Neuron (in vitro differentiated cells): ENCODE measurements around the gene KCNN4.

Source experiments
- H2AFZ ChIP-seq: one replicate; pipeline ENCODE4 v1.6.1; 2013; ENCODE audit warnings: low read depth, mild to moderate bottlenecking, inconsistent platforms, low read length, moderate library complexity
- H3K27me3 ChIP-seq: one replicate; pipeline ENCODE4 v1.6.1; 2013; ENCODE audit warnings: low read length; ENCODE audit not compliant: insufficient read depth
- H3K36me3 ChIP-seq: one replicate; pipeline ENCODE4 v1.6.1; 2013; ENCODE audit warnings: low read length; ENCODE audit not compliant: insufficient read depth
- H3K4me1 ChIP-seq: one replicate; pipeline ENCODE4 v1.6.1; 2013; ENCODE audit warnings: low read length; ENCODE audit not compliant: insufficient read depth
- H3K4me3 ChIP-seq: 2 replicates; pipeline ENCODE4 v1.5.1; 2013; ENCODE audit warnings: mild to moderate bottlenecking, low read length, moderate library complexity
- H3K9me3 ChIP-seq: one replicate; pipeline ENCODE4 v1.6.1; 2013; ENCODE audit warnings: low read length

Gene KCNN4

DNA sequence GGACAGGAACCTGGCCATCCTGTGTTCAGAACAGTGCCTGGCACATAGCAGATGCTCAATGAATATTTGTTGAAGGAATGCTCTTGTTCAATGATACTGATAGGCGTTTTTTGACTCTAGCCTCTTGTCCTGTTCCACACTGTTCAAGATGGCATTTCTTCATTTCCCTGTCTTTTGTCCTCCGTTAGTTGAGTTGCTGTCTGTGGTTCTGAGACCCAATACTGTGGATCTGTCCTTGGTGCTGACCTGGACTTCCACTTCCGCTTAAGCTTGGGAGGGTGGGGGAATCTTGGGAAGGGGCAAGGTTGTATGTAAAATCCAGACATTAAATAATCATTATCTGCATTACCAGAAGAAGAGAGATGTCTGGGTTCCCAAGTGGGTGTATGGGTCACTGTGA is 8.3 kb upstream of the KCNN4 start:
- peaks cover 3% of the 10 kb centered on the region for H3K4me1 ChIP-seq
- peaks cover 2% of the 10 kb centered on the region for H3K27me3 ChIP-seq
- no peaks in the 10 kb centered on the region for H3K9me3 ChIP-seq
- no peak overlapping the region for H3K4me3 ChIP-seq
- no peaks in the 10 kb centered on the region for H3K36me3 ChIP-seq
- H2AFZ ChIP-seq: no peak overlapping the region

DNA sequence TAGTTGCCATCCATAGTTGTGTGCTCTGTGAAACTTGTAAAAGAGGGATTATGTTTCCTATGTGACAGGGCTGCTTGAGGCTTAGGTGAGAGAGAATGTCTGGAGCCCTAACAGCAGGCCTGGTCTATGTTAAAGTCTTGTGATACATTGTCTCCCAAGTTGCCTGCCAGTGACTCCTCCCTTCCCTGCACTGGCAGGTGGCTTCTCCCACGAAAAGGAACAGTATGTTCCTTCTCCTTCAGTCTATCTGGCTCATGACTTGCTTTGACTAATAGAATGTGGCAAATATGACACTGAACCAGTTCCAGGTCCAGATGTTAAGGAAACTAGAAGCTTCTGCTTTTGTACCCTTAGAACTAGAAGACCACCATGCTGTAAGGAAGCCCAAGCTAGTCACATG is 5.9 kb upstream of the KCNN4 start:
- Histone ChIP-seq H3K9me3 (no peaks in the 10 kb centered on the region), H3K36me3 (no peaks in the 10 kb centered on the region), H3K4me3 (no peak overlapping the region), H2AFZ (no peak overlapping the region), H3K27me3 (no peaks in the 10 kb centered on the region), H3K4me1 (peaks cover 3% of the 10 kb centered on the region)

DNA sequence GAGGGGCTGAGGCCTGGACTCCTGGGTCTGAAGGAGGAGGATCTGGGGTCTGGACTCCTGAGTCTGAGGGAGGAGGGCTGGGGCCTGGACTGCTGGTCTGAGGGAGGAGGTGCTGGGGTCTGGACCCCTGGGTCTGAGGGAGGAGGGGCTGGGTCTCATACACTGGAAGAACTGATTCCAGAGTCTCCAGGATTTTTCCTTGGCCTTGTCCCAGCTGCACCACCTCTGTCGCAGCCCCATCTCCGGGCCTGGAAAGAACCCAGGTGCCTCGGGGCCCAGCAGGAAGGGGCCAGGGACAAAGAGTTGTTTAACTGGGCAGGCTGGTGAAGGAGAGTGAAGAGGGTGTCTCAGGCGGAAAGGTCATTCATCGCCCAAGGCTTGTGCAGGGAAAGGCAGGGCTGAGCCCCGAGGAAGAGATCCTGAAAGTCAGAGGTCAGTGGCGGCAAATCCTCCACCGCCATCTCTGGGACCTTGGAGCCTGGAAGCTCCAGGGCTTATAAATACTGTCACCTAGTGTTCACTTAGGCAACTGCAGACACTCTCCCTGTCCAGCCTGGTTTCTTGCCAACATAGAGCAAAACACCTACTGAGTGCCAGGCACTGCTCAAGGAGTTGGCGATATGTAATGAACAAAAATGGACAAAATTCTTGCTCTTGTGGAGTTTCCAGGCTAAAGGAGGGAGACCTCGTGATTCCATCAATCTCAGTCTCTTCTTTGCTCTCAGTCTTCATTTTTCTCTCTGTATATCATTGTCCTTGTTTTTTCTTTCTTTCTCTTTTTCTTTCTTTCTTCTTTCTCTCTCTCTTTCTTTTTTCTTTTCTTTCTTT is 4.4 kb upstream of the KCNN4 start:
- peaks cover 3% of the 10 kb centered on the region for H3K4me1 ChIP-seq

DNA sequence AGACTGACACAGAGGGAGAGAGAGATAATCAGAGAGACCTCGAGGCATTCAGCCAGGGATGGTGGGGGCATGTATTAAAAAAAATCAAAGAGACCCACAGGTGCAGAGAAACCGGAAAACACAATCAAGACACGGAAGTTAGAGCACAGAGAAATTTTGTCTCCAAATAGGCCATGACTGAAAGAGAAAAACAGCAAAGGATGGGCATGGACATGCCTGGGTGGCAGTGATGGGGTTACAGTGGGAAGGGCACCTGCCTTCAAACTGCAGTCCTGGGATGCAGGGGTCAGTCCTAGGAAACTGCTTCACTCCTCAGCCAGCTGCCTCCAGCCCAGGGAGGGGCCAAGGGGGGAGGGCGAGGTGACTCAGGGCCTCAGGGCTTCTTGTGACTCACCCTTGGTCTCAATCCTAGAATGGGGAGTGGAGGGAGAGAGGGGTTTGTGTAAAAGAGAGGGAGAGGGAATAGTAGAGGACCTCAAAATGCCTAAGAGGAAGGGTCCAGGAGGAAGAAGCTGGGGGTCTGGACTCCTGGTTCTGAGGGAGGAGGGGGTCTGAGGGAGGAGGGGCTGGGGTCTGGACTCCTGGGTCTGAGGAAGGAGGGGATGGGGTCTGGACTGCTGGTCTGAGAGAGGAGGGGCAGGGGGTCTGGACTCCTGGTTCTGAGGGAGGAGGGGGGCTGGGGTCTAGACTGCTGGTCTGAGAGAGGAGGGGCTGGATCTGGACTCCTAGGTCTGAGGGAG is 3.6 kb upstream of the KCNN4 start:
- Histone ChIP-seq H2AFZ (peak overlapping the region; percentile 45), H3K27me3 (no peaks in the 10 kb centered on the region), H3K36me3 (no peaks in the 10 kb centered on the region), H3K9me3 (no peaks in the 10 kb centered on the region), H3K4me3 (no peak overlapping the region), H3K4me1 (peaks cover 3% of the 10 kb centered on the region)

More for the DNA sequence above, 4.4 kb upstream of the KCNN4 start:
- H2AFZ ChIP-seq: peak overlapping the region; percentile 45
- no peaks in the 10 kb centered on the region for H3K27me3 ChIP-seq
- H3K9me3 ChIP-seq: no peaks in the 10 kb centered on the region
- no peaks in the 10 kb centered on the region for H3K36me3 ChIP-seq
- peak overlapping the region; percentile 20 for H3K4me3 ChIP-seq

DNA sequence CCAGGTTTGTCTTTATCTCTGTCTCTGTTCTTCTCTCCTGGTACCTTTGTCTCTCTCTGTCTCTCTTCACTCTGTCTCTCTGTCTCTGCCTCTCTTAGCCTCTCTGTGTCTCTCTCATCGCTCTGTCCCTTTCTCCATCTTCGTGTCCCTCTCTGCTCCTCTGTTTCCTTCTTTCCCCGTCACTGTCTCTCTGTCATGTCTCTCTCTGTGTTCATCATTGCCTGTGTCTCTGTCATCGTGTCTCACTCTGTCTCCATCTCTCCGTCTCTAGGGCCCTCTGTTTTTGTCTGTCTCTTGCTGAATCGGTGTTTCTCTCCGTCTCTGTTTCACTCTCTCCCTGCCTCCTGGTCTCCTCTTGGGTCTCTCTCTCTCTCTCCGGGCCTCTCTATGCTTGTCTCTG is 2.9 kb upstream of the KCNN4 start:
- Histone ChIP-seq H3K36me3 (no peaks in the 10 kb centered on the region), H3K9me3 (no peaks in the 10 kb centered on the region), H3K4me3 (no peak overlapping the region), H3K27me3 (no peaks in the 10 kb centered on the region), H3K4me1 (peaks cover 3% of the 10 kb centered on the region), H2AFZ (no peak overlapping the region)

DNA sequence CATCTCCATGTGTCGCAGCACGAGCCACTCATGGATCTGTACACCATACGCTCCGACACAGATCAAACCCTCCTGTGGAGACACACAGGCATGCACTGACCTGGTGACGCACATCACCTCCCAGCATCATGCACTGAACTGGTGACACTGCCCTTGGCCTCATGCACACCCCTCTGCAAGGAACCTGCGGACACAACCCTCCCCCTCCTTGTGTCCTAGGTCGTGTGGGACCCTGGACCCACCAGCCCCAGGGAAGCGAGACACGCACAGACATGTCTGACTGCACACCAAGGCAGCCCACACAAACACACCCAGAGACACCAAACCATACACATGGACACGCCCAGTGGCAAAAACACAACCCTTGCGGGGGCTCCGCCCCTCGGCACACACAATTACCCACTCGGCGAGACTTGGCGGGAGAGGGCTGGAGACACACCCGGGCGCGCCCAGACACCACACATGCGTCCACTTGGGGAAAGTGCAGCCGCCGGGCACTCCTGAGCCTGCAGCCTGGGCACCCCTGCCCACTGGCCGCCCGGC is 2.0 kb upstream of the KCNN4 start:
- Histone ChIP-seq H3K9me3 (no peaks in the 10 kb centered on the region), H2AFZ (no peak overlapping the region), H3K4me3 (no peak overlapping the region), H3K4me1 (peaks cover 5% of the 10 kb centered on the region), H3K27me3 (no peaks in the 10 kb centered on the region), H3K36me3 (no peaks in the 10 kb centered on the region)

DNA sequence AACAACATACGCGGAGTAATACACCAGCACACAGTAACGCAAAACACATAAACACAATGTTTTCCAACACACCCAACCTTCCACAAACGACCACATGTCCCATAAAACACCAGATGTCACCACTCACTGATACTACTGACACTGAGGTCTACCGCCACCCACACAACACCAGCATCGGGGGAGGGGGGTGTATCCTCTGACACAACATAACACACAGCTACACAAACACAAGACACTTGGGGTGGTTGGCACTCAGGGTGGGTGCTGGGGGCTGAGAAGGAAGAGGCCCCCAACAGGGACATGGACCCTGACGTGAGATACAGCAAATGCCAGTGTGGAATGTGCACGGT is 1.5 kb upstream of the KCNN4 start:
- Histone ChIP-seq H3K27me3 (no peaks in the 10 kb centered on the region), H3K4me3 (no peak overlapping the region), H2AFZ (no peak overlapping the region), H3K4me1 (peaks cover 7% of the 10 kb centered on the region), H3K9me3 (no peaks in the 10 kb centered on the region), H3K36me3 (no peaks in the 10 kb centered on the region)

DNA sequence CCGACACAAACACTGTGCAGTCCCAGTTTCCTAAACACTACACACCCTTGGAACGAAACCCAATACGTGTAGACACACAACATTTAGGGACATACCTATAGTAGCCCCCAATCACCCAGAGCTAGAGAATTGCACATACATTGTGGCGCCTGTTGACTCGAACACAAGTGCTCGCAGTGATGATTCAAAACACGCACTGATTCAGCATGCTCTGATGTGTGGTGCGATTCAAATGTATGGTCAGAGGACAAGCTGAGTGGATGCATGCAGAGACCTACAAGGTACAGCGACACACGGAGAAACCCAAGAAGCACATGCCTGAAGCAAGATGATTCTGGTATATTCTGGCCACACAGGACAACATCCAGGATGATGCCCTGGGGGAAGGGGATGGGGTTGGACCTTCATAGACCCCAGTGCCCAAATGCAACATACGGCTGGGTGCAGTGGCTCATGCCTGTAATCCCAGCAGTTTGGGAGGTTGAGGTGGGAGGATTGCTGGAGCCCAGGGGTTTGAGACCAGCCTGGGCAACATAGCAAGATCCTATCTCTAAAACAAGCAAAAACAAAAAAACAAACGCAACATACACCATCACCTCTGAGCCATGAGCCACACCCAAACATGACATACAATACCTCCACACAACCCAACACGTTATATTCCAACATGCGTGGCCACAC is 997 bp upstream of the KCNN4 start:
- no peak overlapping the region for H3K4me3 ChIP-seq
- no peaks in the 10 kb centered on the region for H3K36me3 ChIP-seq
- H2AFZ ChIP-seq: no peak overlapping the region
- H3K9me3 ChIP-seq: no peaks in the 10 kb centered on the region
- H3K27me3 ChIP-seq: no peaks in the 10 kb centered on the region
- H3K4me1 ChIP-seq: peaks cover 7% of the 10 kb centered on the region

DNA sequence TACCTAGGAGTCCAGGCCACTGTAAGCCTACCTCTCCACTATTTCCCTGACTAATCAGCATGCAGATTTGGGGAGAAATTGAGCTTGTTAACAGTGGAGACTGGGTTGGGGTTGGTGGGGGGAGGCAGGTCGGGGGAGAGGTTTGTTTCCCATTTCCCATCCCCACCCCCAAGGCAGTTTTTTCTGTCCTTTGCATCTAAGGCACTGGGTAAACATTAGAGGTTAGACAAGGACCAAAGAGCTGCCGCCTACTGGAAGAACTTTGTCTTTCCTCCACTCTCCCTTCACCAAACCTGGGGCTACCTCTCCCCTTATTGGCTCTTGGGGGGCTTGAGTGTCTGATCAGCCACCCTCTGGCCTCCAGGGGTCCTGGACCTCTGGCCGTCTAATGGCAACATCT is 953 bp downstream of the KCNN4 start:
- no peak overlapping the region for H2AFZ ChIP-seq

DNA sequence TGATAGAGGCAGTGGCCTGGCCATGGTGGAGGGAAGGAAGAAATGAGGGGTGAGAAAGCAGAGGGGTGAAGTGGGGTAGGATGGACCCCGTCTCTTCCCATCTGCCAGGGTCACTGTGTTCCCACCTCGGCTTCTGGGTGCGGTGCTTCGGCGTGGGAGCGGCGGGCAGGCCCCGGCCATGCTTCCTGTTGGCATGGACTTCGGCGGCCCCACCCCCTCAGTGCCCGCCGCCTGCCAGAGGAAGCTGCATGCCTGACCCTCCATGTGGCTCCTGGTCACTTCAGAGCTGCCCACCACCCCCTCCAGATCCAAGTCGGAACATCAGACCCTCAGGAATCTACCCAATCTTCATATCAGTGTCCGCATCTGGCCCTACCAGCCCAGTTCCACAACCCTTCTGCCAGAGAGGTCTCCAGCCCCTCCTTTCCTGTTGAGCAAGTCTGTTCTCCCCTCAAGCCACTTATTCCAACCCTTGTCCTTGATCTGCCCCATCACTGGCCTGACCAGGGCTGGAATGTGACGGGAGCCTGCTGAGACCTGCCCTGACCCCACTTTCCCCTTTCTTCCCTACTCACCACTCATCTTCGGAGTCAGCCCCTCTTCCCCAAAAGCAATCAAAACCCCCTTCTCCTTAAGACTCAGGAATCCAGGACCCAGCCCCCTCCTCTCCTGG is 1.5 kb downstream of the KCNN4 start:
- no peak overlapping the region for H3K4me3 ChIP-seq
- H3K27me3 ChIP-seq: peaks cover 4% of the 10 kb centered on the region
- H2AFZ ChIP-seq: no peak overlapping the region
- peaks cover 8% of the 10 kb centered on the region for H3K4me1 ChIP-seq
- no peaks in the 10 kb centered on the region for H3K9me3 ChIP-seq
- no peaks in the 10 kb centered on the region for H3K36me3 ChIP-seq

More for the DNA sequence above, 953 bp downstream of the KCNN4 start:
- Histone ChIP-seq H3K27me3 (no peaks in the 10 kb centered on the region), H3K36me3 (no peaks in the 10 kb centered on the region), H3K4me1 (peaks cover 5% of the 10 kb centered on the region), H3K9me3 (no peaks in the 10 kb centered on the region), H3K4me3 (no peak overlapping the region)

DNA sequence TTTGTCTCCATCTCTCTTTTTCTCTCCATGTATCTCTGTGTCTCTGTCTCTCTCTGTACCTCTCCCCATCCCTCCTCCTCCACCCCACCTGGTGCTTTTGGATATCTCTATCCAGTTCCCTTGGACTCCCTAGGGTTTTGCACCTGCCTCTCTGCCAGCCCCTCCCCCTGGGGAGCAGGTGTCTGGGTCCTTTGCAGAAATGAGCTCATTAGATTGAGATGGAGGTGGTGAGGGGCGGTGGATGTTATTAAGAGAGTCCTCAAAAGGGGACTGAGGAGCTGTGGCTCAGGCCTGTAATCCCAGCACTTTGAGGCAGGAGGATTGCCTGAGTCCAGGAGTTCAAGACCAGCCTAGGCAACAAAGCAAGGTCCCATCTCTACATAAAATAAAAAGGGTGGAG is 2.1 kb downstream of the KCNN4 start:
- Histone ChIP-seq H3K9me3 (no peaks in the 10 kb centered on the region), H3K4me1 (peaks cover 11% of the 10 kb centered on the region), H3K4me3 (no peak overlapping the region), H2AFZ (no peak overlapping the region), H3K36me3 (no peaks in the 10 kb centered on the region), H3K27me3 (peaks cover 10% of the 10 kb centered on the region)

DNA sequence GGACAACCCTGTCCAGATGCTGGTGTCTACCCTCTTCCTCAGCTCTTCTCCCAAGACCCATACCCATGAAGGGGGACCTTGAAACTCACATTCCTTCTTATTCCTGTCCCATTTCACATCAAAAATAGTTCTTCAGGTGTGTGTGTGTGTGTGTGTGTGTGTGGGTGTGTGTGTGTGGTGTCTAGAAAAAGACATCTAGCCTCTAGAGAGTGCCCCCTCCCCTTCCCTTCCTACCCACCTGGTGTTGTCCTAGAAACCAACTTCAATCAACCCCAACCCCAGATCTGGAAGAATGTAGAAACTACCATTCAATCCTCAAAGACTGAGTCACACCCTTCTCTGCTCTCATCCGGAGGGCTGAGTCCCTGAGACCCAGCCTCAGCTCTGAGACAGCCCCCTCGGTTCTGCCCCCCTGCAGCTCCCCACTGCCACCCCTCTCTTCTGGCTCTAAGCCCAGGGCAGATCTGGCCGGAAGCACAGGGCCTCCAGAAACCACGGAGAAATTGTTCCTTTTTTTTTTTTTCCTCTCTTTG is 3.5 kb downstream of the KCNN4 start:
- Histone ChIP-seq H3K4me1 (peaks cover 11% of the 10 kb centered on the region), H3K4me3 (no peak overlapping the region), H3K27me3 (peaks cover 25% of the 10 kb centered on the region), H3K36me3 (no peaks in the 10 kb centered on the region), H3K9me3 (no peaks in the 10 kb centered on the region), H2AFZ (no peak overlapping the region)
